HL-60/S4 treated with phorbol 12-myristate 13-acetate at 8.2 ng/mL for 4 days and 3 days (cell line): ENCODE measurements around the gene FOXC1.

Experiments
- in situ Hi-C: fragments of 300-500 bp; cut with MboI; formaldehyde crosslinking; loops from 2 replicates; pipeline ENCODE4 v1.15.0; 2022; ENCODE audit warnings: low sequenced_read_pairs

The FOXC1 gene

GRCh38 chr6:1619673-1620503 is 10.2 kb downstream of the FOXC1 start:
- in situ Hi-C loops = no loop called here

- in situ Hi-C loops = no loop called here
Measured at GRCh38 chr6:1620504-1621069, 10.9 kb downstream of the FOXC1 start.

- in situ Hi-C loops = no loop called here
Measured at GRCh38 chr6:1621070-1621701, 11.5 kb downstream of the FOXC1 start.

- in situ Hi-C loops = no loop called here
Measured at GRCh38 chr6:1622220-1622850, 12.6 kb downstream of the FOXC1 start.

GRCh38 chr6:1622851-1623768 is 13.4 kb downstream of the FOXC1 start:
- in situ Hi-C loops = no loop called here

- in situ Hi-C loops = no loop called here
Measured at GRCh38 chr6:1623769-1624057, 14.0 kb downstream of the FOXC1 start.

GRCh38 chr6:1624058-1624850 is 14.5 kb downstream of the FOXC1 start:
- in situ Hi-C loops = no loop called here

GRCh38 chr6:1624851-1625781 is 15.4 kb downstream of the FOXC1 start:
- in situ Hi-C loops = no loop called here

GRCh38 chr6:1625794-1626435 is 16.2 kb downstream of the FOXC1 start:
- in situ Hi-C loops = no loop called here

GRCh38 chr6:1626481-1626880 is 16.8 kb downstream of the FOXC1 start:
- in situ Hi-C loops = no loop called here

GRCh38 chr6:1627827-1628560 is 18.3 kb downstream of the FOXC1 start:
- in situ Hi-C loops = no loop called here

GRCh38 chr6:1629316-1629715 is 19.6 kb downstream of the FOXC1 start:
- in situ Hi-C loops = no loop called here

GRCh38 chr6:1630212-1630770 is 20.6 kb downstream of the FOXC1 start:
- in situ Hi-C loops = no loop called here

- in situ Hi-C loops = no loop called here
Measured at GRCh38 chr6:1630771-1631217, 21.1 kb downstream of the FOXC1 start.

GRCh38 chr6:1631251-1631650 is 21.5 kb downstream of the FOXC1 start:
- in situ Hi-C loops = no loop called here

- in situ Hi-C loops = no loop called here
Measured at GRCh38 chr6:1633366-1634021, 23.8 kb downstream of the FOXC1 start.

GRCh38 chr6:1634081-1634480 is 24.4 kb downstream of the FOXC1 start:
- in situ Hi-C loops = no loop called here
